Measurements from ENCODE around the gene SORBS1. TPM values are rescaled to one million over a fixed set of nuclear protein-coding genes. Genes with fewer than 3 reads are reported as not detected.

Gene SORBS1
- total and polyA plus RNA-seq, 9 of the 15 experiments (the other 6 are each of a cell fraction or from before 2014, with no cell fraction given), result 2.0 to 13.3 (median 6.5) TPM

DNA sequence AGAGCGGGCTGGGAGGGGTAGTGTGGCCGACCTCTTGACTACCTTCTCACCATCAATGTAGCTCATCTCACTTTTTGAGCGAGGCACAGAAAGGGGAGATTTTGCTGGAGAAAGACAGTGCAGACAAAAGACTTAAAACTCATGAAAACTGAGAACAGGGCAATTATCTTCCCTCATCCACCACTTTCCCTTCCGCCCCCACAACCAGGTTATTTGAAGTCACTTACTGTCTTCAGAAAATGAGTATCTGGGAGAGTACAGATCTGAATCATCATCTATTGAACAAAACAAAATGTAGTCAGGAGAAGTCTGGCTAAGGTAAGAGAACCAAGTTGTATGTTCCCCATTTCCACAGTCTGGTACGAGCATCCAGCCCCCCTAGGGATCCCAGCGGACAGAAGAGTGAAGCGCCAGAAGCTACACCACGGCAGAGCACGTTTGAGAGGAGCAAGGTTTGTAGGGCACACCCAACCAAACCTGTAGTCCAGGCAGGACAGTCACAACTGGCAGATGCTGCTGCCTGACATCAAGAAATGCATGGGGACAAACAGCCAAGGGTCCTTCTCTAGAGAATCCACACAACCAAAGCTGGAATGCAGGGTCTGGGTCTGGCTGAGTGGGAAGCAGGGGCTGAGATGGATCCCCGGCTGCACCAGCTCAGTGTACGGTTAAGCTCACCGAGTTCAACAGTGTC is 177.0 kb downstream of the SORBS1 start:
- ChIA-PET CTCF (ENCODE audit: low intra/inter-chr PET ratio) (no interaction called here), POLR2A (interaction anchor here (1.4 kb wide), 1 partner anchor 9 kb away, joined by 3 read pairs; no protein-coding TSS in a partner anchor)
- Histone ChIP-seq H3K36me3 (ENCODE audit: control insufficient read depth, insufficient read depth, low read length) (0 out of 3 replicates have a peak, but pooled peaks cover 2% of the 10 kb centered on the region), H3K4me2 (ENCODE audit: insufficient read depth, low read length) (no peak overlapping the region), H3K9ac (ENCODE audit: insufficient read depth in 1 of 2, low read depth in 2 of 2, low read length in 2 of 2) (no peak overlapping the region), H3K9me1 (ENCODE audit: control insufficient read depth, insufficient read depth, low read length) (no peaks in the 10 kb centered on the region), H3K4me3 (no peak overlapping the region), H2AFZ (ENCODE audit: low read depth, low read length) (no peak overlapping the region), H4K20me1 (replicated peaks; ENCODE audit: control insufficient read depth, insufficient read depth, low read length) (no peaks in the 10 kb centered on the region), H3K4me1 (replicated peaks in 1 of 2; ENCODE audit: control insufficient read depth in 2 of 2, insufficient read depth in 2 of 2, low read length in 2 of 2) (no peaks in the 10 kb centered on the region; a peak in 1 of 5 replicates), H3K27ac (ENCODE audit: extremely low read depth, low read depth, low read length) (no peak overlapping the region), H3K27me3 (ENCODE audit: control insufficient read depth in 2 of 2, insufficient read depth in 2 of 2, low read length in 2 of 2) (no peaks in the 10 kb centered on the region), H3K9me3 (replicated peaks; ENCODE audit: control insufficient read depth, insufficient read depth, low read depth, low read length) (no peaks in the 10 kb centered on the region), H3K79me2 (ENCODE audit: control insufficient read depth, insufficient read depth, low read length) (no peaks in the 10 kb centered on the region)
- no TSS peak for BruUV-seq (replicated peaks)
- in situ Hi-C loops (cut with MboI), result loop anchor here (25.0 kb wide), 1 partner anchor 453 kb away; no protein-coding TSS in a partner anchor
- no peak for FAIRE-seq
- intact Hi-C loops (cut with micrococcal nuclease), result no loop called here
- TF ChIP-seq USF2 (CRISPR knock-in tag; IDR thresholded peaks at IDR 0.05) (no peak), RBM22 (IDR thresholded peaks at IDR 0.05; ENCODE audit: low read depth, low read length, poor library complexity, severe bottlenecking) (no peak), EGR1 (conservative IDR thresholded peaks at IDR 0.05) (peak; percentile 68)
- 61% methylated on average over 10 of the region's 12 CpGs for WGBS (ENCODE audit: insufficient coverage, low coverage, missing lambda C conversion rate)
- ATAC-seq, result no peak
- no peak for DNase-seq (ENCODE audit: extremely low read depth in 1 of 4, low spot score in 3 of 4)

- 45% methylated on average over 2 of the region's 2 CpGs for WGBS (ENCODE audit: insufficient coverage, low coverage, missing lambda C conversion rate)
- Histone ChIP-seq H3K79me2 (ENCODE audit: control insufficient read depth, insufficient read depth, low read length) (no peaks in the 10 kb centered on the region), H3K27me3 (ENCODE audit: control insufficient read depth in 2 of 2, insufficient read depth in 2 of 2, low read length in 2 of 2) (no peaks in the 10 kb centered on the region), H3K9me1 (ENCODE audit: control insufficient read depth, insufficient read depth, low read length) (no peaks in the 10 kb centered on the region), H4K20me1 (replicated peaks; ENCODE audit: control insufficient read depth, insufficient read depth, low read length) (no peaks in the 10 kb centered on the region), H3K4me3 (no peak overlapping the region), H3K4me1 (replicated peaks in 1 of 2; ENCODE audit: control insufficient read depth in 2 of 2, insufficient read depth in 2 of 2, low read length in 2 of 2) (no peaks in the 10 kb centered on the region; a peak in 1 of 5 replicates), H3K27ac (ENCODE audit: extremely low read depth, low read depth, low read length) (no peak overlapping the region), H2AFZ (ENCODE audit: low read depth, low read length) (no peak overlapping the region), H3K9me3 (replicated peaks; ENCODE audit: control insufficient read depth, insufficient read depth, low read depth, low read length) (no peaks in the 10 kb centered on the region), H3K36me3 (ENCODE audit: control insufficient read depth, insufficient read depth, low read length) (0 out of 3 replicates have a peak, but pooled peaks cover 2% of the 10 kb centered on the region), H3K4me2 (ENCODE audit: insufficient read depth, low read length) (no peak overlapping the region), H3K9ac (ENCODE audit: insufficient read depth in 1 of 2, low read depth in 2 of 2, low read length in 2 of 2) (no peak overlapping the region)
- DNase-seq (ENCODE audit: extremely low read depth in 1 of 4, low spot score in 3 of 4) (no peak), ATAC-seq (no peak), FAIRE-seq (no peak)
- ChIA-PET POLR2A (no interaction called here), CTCF (ENCODE audit: low intra/inter-chr PET ratio) (no interaction called here)
- BruUV-seq (replicated peaks), result no TSS peak
- intact Hi-C loops (cut with micrococcal nuclease), result no loop called here
- in situ Hi-C loops (cut with MboI), result loop anchor here (25.0 kb wide), 1 partner anchor 455 kb away; no protein-coding TSS in a partner anchor
- TF ChIP-seq SMC3 (conservative IDR thresholded peaks at IDR 0.05; ENCODE audit: insufficient read depth, low read depth, low read length), result no peak
- TF ChIP-seq ZNF639 (CRISPR knock-in tag; conservative IDR thresholded peaks at IDR 0.05 in 1 of 2, IDR thresholded peaks at IDR 0.05 in 1 of 2), result no peak
- TF ChIP-seq RBFOX2 (IDR thresholded peaks at IDR 0.05; ENCODE audit: low read depth, low read length), result no peak
- TF ChIP-seq, protein P1, sequence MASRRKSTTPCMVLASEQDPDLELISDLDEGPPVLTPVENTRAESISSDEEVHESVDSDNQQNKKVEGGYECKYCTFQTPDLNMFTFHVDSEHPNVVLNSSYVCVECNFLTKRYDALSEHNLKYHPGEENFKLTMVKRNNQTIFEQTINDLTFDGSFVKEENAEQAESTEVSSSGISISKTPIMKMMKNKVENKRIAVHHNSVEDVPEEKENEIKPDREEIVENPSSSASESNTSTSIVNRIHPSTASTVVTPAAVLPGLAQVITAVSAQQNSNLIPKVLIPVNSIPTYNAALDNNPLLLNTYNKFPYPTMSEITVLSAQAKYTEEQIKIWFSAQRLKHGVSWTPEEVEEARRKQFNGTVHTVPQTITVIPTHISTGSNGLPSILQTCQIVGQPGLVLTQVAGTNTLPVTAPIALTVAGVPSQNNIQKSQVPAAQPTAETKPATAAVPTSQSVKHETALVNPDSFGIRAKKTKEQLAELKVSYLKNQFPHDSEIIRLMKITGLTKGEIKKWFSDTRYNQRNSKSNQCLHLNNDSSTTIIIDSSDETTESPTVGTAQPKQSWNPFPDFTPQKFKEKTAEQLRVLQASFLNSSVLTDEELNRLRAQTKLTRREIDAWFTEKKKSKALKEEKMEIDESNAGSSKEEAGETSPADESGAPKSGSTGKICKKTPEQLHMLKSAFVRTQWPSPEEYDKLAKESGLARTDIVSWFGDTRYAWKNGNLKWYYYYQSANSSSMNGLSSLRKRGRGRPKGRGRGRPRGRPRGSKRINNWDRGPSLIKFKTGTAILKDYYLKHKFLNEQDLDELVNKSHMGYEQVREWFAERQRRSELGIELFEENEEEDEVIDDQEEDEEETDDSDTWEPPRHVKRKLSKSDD (conservative IDR thresholded peaks at IDR 0.05; ENCODE audit: low read length), result no peak
Measured at GRCh38 chr10:95382596-95382995, 178.6 kb downstream of the SORBS1 start.
